ENCODE data around the gene ZNF473.

The ZNF473 gene

DNA sequence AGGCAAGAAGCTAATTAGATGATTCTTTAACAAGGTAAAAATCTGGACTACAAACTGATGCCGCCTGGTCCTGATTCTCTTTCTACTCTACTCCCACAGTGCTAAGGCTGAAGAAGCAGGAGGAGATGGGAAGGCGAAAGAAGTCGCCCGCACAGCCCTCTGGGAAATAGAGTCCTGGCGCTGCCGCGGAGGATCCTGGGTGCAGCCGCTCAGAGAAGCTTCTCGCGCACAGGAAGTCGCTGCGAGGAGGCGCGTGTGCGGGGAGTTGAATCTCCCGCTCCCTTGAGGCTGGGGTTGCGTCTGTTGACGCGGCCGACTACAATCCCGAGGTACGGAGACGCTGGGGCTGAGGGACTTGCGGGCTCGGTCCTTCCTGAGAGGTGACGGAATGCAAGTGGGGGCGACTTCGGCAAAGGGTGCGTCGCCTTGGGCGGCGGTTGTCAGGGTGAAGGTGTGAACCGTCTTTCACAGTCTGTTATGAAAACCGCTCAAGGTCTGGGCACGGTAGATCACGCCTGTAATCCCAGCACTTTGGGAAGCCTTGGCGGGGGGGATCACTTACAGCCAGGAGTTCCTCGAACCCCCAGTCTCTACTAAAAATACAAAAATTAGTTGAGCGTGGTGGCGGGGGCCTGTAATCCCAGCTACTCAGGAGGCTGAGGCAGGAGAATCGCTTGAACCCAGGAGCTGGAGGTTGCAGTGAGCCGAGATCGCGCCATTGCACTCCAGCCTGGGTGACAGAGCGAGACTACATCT lies at the start of gene ZNF473:
Gene ZNF473, plus strand, starts transcription at position 212 of the 756 bp plus-strand sequence. CDS start 5,078 bp downstream, outside the sequence.
- DNase-seq (ENCODE audit: extremely low read depth in 1 of 2, low read depth in 1 of 2), result peak; percentile 77 to 89

DNA sequence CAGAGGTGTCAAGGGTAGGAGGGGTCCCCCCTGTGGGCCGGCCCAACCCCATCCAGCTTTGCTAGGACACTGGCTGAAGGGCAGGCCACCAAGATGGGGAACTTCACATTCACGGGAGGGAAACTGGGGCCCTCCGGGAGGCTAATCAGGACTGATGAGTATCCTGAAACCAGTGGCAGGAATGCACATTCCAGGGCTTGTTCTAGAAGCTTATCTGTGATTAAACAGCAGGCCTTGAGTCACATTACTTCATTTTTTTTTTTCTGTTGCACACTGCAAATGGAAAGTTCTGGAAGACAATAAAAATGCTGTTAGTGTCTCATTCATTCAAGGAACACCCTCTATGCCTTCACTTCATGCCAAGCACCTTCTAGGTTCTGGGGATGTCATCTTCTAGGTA lies 49.3 kb upstream of the ZNF473 start:
- DNase-seq (ENCODE audit: extremely low read depth in 1 of 2, low read depth in 1 of 2), result no peak

DNA sequence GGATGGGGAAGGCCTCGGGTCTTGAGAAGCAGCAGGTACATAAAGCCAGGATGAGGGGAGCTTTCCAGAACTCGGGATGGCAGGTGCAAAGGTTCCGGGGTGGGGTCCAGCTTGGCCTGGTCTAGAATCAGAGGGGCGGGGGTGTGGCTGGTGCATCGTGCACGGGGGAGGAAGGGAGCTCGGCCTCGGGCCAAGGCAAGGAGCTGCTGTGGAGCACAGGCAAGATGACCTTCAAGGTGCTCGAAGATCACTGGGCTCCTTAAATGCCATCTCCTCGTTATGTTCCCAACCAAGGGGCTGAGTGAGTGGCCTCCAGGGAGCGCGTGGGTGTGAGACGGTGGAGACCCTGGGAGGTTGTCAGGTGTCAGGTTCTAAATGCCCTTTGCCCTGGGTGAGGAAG lies 48.7 kb upstream of the ZNF473 start:
- no peak for DNase-seq (ENCODE audit: extremely low read depth in 1 of 2, low read depth in 1 of 2)

DNA sequence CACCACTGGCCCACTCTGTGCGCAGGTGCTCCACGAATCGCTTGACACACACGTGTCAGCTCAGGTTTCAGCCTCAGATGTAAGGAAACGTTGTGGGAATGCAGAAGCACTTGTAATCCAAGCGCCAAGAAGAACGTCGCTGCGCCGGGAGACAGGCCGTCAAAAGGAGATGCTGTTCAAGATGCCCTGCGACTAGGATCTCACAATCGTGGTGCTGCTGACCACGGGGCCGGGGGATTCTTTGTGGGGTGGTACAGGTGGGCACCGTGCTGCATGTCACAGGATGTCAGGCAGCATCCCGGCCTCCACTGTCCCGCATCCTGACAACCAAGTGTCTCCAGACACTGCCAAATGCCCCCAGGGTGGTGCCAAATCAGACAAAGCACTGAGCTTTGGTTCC lies 47.9 kb upstream of the ZNF473 start:
- no peak for DNase-seq (ENCODE audit: extremely low read depth in 1 of 2, low read depth in 1 of 2)

DNA sequence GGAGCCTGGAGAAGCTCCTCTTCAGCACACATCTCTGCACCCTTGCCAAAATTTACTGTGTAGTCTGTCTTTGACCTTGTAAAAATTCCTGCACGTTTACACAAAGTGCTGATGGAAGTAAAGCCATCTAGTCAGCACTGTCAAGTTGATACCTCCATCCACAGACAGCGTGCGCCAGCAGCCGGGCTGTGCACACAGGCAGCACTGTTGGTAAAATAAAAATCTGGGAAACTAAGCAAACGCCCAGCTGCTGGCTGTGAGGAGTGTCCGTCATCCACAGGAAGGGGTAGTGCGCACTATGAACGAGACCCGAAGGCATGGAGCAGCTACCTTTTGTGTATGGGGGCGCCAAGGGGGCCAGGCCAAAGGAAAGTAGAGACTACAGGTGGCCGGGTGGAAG lies 47.5 kb upstream of the ZNF473 start:
- DNase-seq (ENCODE audit: extremely low read depth in 1 of 2, low read depth in 1 of 2), result no peak

DNA sequence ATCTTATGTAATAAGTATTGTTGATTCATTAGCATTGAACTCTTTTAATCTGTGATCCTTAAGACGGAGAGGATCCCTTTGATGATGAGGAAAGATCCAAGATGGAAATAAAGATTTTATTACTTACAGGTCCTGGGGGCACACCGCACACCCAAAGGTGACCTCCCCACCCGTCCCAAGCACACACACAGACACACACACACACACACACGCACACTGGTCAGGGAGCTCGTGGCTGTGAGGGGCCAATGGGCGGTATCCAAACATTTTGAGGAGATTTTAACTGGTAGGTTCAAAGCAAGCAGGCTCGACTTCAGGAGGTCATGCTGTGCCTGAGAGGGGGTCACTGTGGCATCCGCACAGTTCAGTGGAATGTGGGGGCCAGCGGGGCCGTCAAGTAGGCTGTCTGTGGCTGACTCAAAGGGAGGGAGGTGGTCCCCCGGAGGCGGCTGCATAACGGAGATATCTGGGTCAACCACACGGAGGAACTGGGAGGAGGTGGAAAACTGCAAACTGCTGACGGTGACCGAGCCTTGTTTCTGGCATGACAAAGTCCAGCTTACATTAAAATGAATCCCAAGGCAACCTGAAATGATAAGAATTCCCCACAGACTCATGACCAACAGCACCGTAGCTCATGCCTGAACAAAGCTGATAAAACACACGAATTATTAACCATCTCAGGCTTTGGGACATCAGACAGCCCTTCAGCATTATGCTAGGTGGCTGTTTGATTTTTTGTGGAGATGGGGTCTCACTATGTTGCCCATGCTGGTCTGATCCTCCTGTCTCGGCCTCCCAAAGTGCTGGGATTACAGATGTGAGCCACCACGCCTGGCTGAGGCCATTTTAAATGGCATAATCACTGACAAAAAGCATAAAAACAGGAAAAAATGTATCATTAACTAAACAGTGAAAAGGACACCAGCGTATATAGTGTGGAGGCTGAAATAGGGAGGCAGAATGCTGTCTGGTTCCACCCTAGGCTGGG lies 43.9 kb upstream of the ZNF473 start:
- DNase-seq (ENCODE audit: extremely low read depth in 1 of 2, low read depth in 1 of 2), result no peak

GRCh38 chr19:49983645-49984229 lies 42.1 kb upstream of the ZNF473 start:
- DNase-seq (ENCODE audit: extremely low read depth in 1 of 2, low read depth in 1 of 2), result peak in 1 of 2 donors; percentile 64

DNA sequence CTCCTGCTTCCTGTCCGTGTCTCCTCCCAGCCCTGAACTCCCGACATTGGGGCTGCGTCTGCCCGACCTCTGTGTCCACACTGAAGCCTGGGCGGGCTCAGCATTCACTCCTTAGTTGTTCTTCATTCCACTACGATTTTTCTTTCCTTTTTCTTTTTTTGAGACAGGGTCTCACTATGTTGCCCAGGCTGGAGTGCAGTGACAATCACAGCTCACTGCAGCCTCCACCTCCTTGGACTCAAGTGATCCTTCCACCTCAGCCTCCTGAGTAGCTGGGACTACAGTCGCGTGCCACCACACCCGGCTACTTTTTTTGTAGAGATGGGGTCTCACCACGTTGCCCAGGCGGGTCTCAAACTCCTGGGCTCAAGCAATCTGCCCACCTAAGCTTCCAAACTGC lies 41.3 kb upstream of the ZNF473 start:
- no peak for DNase-seq (ENCODE audit: extremely low read depth in 1 of 2, low read depth in 1 of 2)

DNA sequence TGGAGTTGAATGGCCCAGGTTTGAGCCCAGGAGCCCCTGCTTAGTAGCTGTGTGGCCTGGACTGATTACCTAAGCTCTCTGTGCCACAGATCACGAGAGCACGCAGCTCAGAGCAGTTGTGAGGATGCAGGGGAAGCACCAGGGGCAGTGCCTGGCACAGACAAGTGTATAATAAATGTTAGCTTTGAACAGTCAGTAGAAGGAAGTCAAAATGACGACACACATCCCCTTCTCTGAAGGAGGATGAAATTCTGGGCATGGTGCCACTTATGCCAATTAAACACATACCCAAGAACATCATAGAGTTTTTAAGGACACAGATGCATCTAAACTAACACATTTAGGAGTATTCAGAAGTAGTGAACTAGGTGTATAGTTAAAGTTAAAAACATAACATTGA lies 39.9 kb upstream of the ZNF473 start:
- DNase-seq (ENCODE audit: extremely low read depth in 1 of 2, low read depth in 1 of 2), result no peak

- DNase-seq (ENCODE audit: extremely low read depth in 1 of 2, low read depth in 1 of 2), result no peak
Observed at GRCh38 chr19:49986354-49986753, 39.5 kb upstream of the ZNF473 start.

DNA sequence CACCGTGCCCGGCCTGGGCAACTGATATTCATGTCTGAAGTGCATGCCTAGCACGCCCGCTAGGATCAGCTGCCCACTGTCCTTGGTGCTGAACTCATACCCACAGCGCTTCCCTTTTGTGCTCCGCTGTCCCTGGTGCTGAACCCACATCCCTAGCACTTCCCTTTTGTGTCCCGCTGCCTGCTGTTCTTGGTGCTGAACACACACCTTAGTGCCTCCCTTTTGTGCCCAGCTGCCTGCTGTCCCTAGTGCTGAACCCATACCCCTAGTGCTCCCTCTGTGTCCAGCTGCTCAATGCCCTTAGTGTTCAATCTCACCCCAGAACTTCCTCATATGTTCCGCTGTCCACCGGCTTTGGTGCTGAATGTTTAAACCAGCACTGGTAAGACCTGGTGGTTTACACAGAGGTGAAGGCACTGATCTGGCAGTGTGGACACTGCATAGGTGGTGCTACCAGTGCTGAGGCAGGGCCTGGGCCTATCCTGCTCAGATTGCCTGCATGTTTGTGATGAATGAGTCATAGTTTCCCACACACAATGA lies 38.6 kb upstream of the ZNF473 start:
- DNase-seq (ENCODE audit: extremely low read depth in 1 of 2, low read depth in 1 of 2), result peak; percentile 41 to 61

GRCh38 chr19:49988007-49988406 lies 37.8 kb upstream of the ZNF473 start:
- DNase-seq (ENCODE audit: extremely low read depth in 1 of 2, low read depth in 1 of 2), result no peak

GRCh38 chr19:49988433-49988832 lies 37.4 kb upstream of the ZNF473 start:
- peak in 1 of 2 donors; percentile 39 for DNase-seq (ENCODE audit: extremely low read depth in 1 of 2, low read depth in 1 of 2)

- DNase-seq (ENCODE audit: extremely low read depth in 1 of 2, low read depth in 1 of 2), result no peak
Observed at GRCh38 chr19:49997709-49998108, 28.1 kb upstream of the ZNF473 start.

GRCh38 chr19:49999371-50000010 lies 26.3 kb upstream of the ZNF473 start:
- DNase-seq (ENCODE audit: extremely low read depth in 1 of 2, low read depth in 1 of 2), result no peak

DNA sequence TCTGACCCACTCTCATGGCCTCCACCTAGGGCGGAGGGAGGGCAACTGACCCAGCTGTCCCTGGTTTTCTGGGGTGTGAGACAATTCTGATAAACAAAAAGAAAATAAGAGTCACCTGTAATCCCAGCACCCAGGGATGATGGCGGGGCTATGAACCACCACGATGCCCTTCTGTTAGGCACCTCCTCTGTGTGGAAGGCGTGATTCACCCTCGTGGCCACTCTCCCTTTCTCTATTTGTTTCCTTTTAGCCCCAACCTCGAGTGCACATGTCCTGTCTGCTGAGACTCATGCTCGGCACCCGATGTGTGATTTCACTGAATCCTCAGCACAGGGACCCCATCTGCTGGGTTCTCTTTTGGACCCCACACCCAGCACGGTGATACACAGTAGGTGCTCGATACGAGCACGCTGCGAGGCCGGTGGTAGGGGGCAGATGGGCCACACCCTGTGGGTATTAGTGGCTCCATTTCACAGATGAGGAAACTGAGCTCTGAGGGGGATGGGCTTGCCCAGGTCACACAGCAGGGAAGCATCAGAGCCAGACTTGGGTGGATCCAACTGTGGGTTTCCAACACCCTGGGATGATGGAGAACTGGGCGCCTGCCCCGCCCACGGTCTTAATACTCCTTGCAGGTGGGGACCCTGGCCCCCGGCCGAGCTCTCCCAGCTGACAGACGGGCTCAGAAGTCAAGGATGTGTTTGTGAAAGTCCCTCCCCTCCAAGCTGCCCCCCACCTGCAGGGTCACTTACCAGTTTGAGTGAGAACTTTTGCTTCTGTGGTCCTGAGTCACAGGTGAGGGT lies 25.6 kb upstream of the ZNF473 start:
- peak in 1 of 2 donors; percentile 42 for DNase-seq (ENCODE audit: extremely low read depth in 1 of 2, low read depth in 1 of 2)

DNA sequence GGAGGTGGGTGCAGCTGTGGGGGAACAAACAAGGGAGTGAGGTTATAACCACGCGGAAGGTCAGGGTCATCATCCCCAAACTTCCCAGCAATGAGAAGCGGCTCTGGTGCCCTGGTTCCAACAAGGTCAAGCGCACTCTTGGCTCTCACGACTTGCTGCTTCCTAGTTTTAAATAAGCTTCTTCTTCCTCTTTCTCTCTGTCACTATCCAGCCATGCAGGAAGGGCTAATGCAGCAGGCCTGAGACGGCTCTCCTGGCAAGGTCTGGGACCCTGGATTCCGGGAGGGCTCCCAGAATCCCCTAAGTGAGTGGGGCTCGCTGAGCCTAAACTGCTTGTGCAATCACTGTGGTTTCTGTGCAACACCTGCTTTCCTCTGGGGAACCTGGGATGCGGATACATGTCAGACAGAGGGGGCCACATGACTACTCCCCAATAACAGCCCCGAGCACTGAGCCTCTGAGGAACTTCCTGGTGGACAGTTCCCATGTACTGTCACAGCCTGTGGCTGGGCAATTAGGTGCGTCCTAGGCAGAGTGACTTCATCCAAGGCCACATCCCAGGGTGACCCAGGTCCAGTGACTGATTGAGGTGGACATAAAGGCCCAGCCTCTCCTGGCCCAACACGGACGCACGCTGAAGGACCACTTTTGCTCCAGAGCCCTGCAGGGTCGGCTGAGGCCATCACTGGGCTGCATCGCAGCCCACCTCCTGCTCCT lies 24.8 kb upstream of the ZNF473 start:
- DNase-seq (ENCODE audit: extremely low read depth in 1 of 2, low read depth in 1 of 2), result no peak

DNA sequence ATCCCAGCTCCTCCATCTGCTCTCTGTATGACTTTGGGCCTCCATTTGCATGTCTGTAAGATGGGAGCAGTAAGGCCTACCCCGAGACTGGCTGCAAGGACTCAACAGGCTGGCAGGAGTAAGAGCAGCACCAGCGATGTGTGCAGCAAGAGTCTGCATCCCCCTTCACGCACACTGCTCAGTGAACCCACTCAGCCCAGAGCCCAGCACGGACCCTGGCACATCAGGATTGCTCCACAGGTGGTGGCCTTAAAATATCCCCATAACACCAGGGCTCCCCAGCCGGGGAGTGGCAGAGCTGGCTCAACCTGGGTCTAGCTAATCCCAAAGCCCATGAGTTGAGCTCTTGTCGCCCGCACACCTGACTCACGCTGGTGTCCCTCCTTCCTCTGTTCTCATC lies 24.0 kb upstream of the ZNF473 start:
- DNase-seq (ENCODE audit: extremely low read depth in 1 of 2, low read depth in 1 of 2), result no peak

- DNase-seq (ENCODE audit: extremely low read depth in 1 of 2, low read depth in 1 of 2), result no peak
Observed at GRCh38 chr19:50002386-50002960, 23.3 kb upstream of the ZNF473 start.

Data from stimulated activated CD8-positive, alpha-beta memory T cell treated with anti-CD3 and anti-CD28 coated beads, Interleukin-7, amount 100 ng/mL, for 48 hours (primary cell).